H1 (cell line): ENCODE data around the gene FBXO11. TPM values are rescaled to one million over a fixed set of nuclear protein-coding genes. Genes with fewer than 3 reads are reported as not detected.

ENCODE experiments used
- CTCF ChIA-PET: fragments of 300-600 bp; sonication (Branson Sonifier 250); formaldehyde crosslinking; loops from one replicate; lab custom pipeline; 2021; ENCODE audit not compliant: partially characterized antibody; lab: Charles Lee
- POLR2A ChIA-PET: fragments of 300-600 bp; sonication (Branson Sonifier 250); formaldehyde crosslinking; loops from one replicate; lab custom pipeline; 2021; ENCODE audit warnings: inconsistent platforms; ENCODE audit not compliant: partially characterized antibody; lab: Charles Lee
- DNase-seq, 2 experiments: peaks; one replicate each; pipeline versions ENCODE4 v3.0.0 to v3.0.0-alpha.2; 2010 to 2022; ENCODE audit warnings: low spot score in 2 of 2, low read depth in 1 of 2, mixed read lengths in 1 of 2
- FAIRE-seq: peaks from 2 replicates; lab custom pipeline; 2011; peaks lifted over from hg19 to GRCh38; lab: Jason Lieb, UNC
- H2AFZ ChIP-seq: 2 replicates; pipeline ENCODE4 v1.8.1; 2012; ENCODE audit warnings: low read length, inconsistent platforms
- H2AK5ac ChIP-seq: 2 replicates; pipeline ENCODE4 v1.6.1; 2013; ENCODE audit warnings: low read depth, low read length
- H2BK120ac ChIP-seq: replicated peaks from 2 replicates; pipeline ENCODE3; 2013; ENCODE audit warnings: low read depth, low read length, inconsistent platforms
- H2BK12ac ChIP-seq: 2 replicates; pipeline ENCODE4 v1.6.1; 2013; ENCODE audit warnings: low read depth, low read length
- H2BK15ac ChIP-seq: 2 replicates; pipeline ENCODE4 v1.6.1; 2013; ENCODE audit warnings: low read length
- H2BK20ac ChIP-seq: 2 replicates; pipeline ENCODE4 v1.6.1; 2013; ENCODE audit warnings: low read length
- H2BK5ac ChIP-seq: 2 replicates; pipeline ENCODE4 v1.6.1; 2013; ENCODE audit warnings: low read depth, low read length
- H3K14ac ChIP-seq: 2 replicates; pipeline ENCODE4 v1.6.1; 2013; ENCODE audit warnings: inconsistent platforms; ENCODE audit not compliant: insufficient read length
- H3K18ac ChIP-seq: 2 replicates; pipeline ENCODE4 v1.6.1; 2013; ENCODE audit warnings: low read length; ENCODE audit errors: extremely low read depth
- H3K23ac ChIP-seq: 2 replicates; pipeline ENCODE4 v1.6.1; 2013; ENCODE audit warnings: inconsistent platforms; ENCODE audit not compliant: insufficient read length
- H3K23me2 ChIP-seq: 2 replicates; pipeline ENCODE4 v1.6.1; 2013; ENCODE audit warnings: low read depth, low read length
- H3K27ac ChIP-seq: 2 replicates; pipeline ENCODE4 v1.6.1; 2011; ENCODE audit warnings: low read depth, low read length, inconsistent platforms
- H3K27me3 ChIP-seq, 4 experiments: replicated peaks in 1 of 4; 1 replicate in 1 of 4; 2 replicates in 3 of 4; pipeline versions ENCODE4 v1.6.1 to v1.8.1; 2011 to 2013; ENCODE audit warnings: low read length in 3 of 4, mild to moderate bottlenecking in 3 of 4, inconsistent platforms in 2 of 4, mixed read lengths in 2 of 4, moderate library complexity in 1 of 4; ENCODE audit not compliant: control insufficient read depth in 3 of 4, insufficient read depth in 3 of 4; ENCODE audit errors: extremely low read depth in 1 of 4
- H3K36me3 ChIP-seq, 4 experiments: 2 replicates each; pipeline versions ENCODE4 v1.6.1 to v1.8.1; 2011 to 2013; ENCODE audit warnings: mild to moderate bottlenecking in 4 of 4, low read length in 3 of 4, moderate library complexity in 2 of 4, control low read depth in 1 of 4, inconsistent platforms in 1 of 4; ENCODE audit not compliant: insufficient read depth in 4 of 4, control insufficient read depth in 2 of 4
- H3K4ac ChIP-seq: replicated peaks from 2 replicates; pipeline ENCODE3; 2013; ENCODE audit warnings: low read length, low read depth, mixed read lengths, inconsistent platforms; ENCODE audit not compliant: insufficient read length
- H3K4me1 ChIP-seq, 4 experiments: replicated peaks in 1 of 4; 1 replicate in 1 of 4; 2 replicates in 3 of 4; pipeline versions ENCODE4 v1.6.1 to v1.8.1; 2011 to 2013; ENCODE audit warnings: low read length in 3 of 4, inconsistent platforms in 2 of 4, mixed read lengths in 1 of 4; ENCODE audit not compliant: insufficient read depth in 4 of 4, control insufficient read depth in 3 of 4
- H3K4me2 ChIP-seq, 2 experiments: 2 replicates each; pipeline versions ENCODE4 v1.6.1 to v1.8.1; 2011 to 2013; ENCODE audit warnings: low read depth in 2 of 2, low read length in 2 of 2, control low read depth in 1 of 2, inconsistent platforms in 1 of 2, mild to moderate bottlenecking in 1 of 2; ENCODE audit not compliant: insufficient read depth in 1 of 2
- H3K4me3 ChIP-seq, 4 experiments: fragments of 200-600, 300-600 bp in 1 of 4; sonication (generic), shearing (Covaris generic), sonication (Bioruptor Twin) in 1 of 4; 2 replicates each; pipeline versions ENCODE4 v1.5.1 to v1.8.1; 2011 to 2016; ENCODE audit warnings: low read length in 4 of 4, low read depth in 3 of 4, control low read depth in 2 of 4, inconsistent platforms in 2 of 4, mild to moderate bottlenecking in 2 of 4, mixed read lengths in 1 of 4, moderate library complexity in 1 of 4; ENCODE audit not compliant: insufficient read depth in 2 of 4; ENCODE audit errors: extremely low read depth in 1 of 4
- H3K56ac ChIP-seq: replicated peaks from 2 replicates; pipeline ENCODE3; 2013; ENCODE audit warnings: low read depth, mild to moderate bottlenecking, mixed read lengths, low read length, inconsistent platforms; ENCODE audit not compliant: insufficient read length
- H3K79me1 ChIP-seq: 2 replicates; pipeline ENCODE4 v1.6.1; 2013; ENCODE audit warnings: low read depth, low read length, control low read depth
- H3K79me2 ChIP-seq, 2 experiments: 2 replicates each; pipeline versions ENCODE4 v1.6.1 to v1.8.1; 2012 to 2013; ENCODE audit warnings: low read length in 2 of 2, mild to moderate bottlenecking in 2 of 2, inconsistent platforms in 1 of 2; ENCODE audit not compliant: insufficient read depth in 2 of 2, control insufficient read depth in 1 of 2
- H3K9ac ChIP-seq, 4 experiments: replicated peaks in 1 of 4; 1 replicate in 1 of 4; 2 replicates in 3 of 4; pipeline versions ENCODE4 v1.6.1 to v1.8.1; 2011 to 2013; ENCODE audit warnings: low read depth in 3 of 4, low read length in 3 of 4, control low read depth in 2 of 4, mild to moderate bottlenecking in 2 of 4, moderate library complexity in 2 of 4, inconsistent platforms in 1 of 4; ENCODE audit errors: extremely low read depth in 1 of 4
- H3K9me3 ChIP-seq, 2 experiments: 2 replicates each; pipeline versions ENCODE4 v1.6.1 to v1.8.1; 2012 to 2013; ENCODE audit warnings: mild to moderate bottlenecking in 2 of 2, moderate library complexity in 2 of 2, control low read depth in 1 of 2, inconsistent platforms in 1 of 2, low read depth in 1 of 2, low read length in 1 of 2, mixed read lengths in 1 of 2; ENCODE audit not compliant: insufficient read depth in 2 of 2
- H4K20me1 ChIP-seq, 2 experiments: replicated peaks in 1 of 2; 2 replicates each; pipeline versions ENCODE3 to v1.8.1; 2011 to 2013; ENCODE audit warnings: inconsistent platforms in 2 of 2, low read length in 2 of 2, mild to moderate bottlenecking in 1 of 2; ENCODE audit not compliant: insufficient read depth in 2 of 2, control insufficient read depth in 1 of 2
- H4K5ac ChIP-seq: 2 replicates; pipeline ENCODE4 v1.6.1; 2013; ENCODE audit warnings: low read length, low read depth, mixed read lengths, inconsistent platforms; ENCODE audit not compliant: insufficient read length
- H4K8ac ChIP-seq: 2 replicates; pipeline ENCODE4 v1.8.0; 2013; ENCODE audit warnings: mild to moderate bottlenecking, moderate library complexity, low read length, inconsistent platforms; ENCODE audit not compliant: insufficient read depth; ENCODE audit errors: extremely low read depth
- H4K91ac ChIP-seq: replicated peaks from 2 replicates; pipeline ENCODE3; 2013; ENCODE audit warnings: low read length, mixed read lengths, inconsistent platforms; ENCODE audit not compliant: insufficient read length
- ASH2L ChIP-seq: fragments of 200-600, 300-600 bp; sonication (generic); IDR thresholded peaks from one replicate; pipeline ENCODE4 v1.7.1; 2017; ENCODE audit warnings: low read length
- CREB1 ChIP-seq: IDR thresholded peaks from 2 replicates; pipeline ENCODE4 v1.6.1; 2012; ENCODE audit warnings: inconsistent platforms
- KDM4A ChIP-seq: IDR thresholded peaks from one replicate; pipeline ENCODE4 v1.7.1; 2012; ENCODE audit warnings: low read depth, mild to moderate bottlenecking, moderate library complexity, low read length, inconsistent platforms; ENCODE audit not compliant: severe bottlenecking
- RFX5 ChIP-seq: IDR thresholded peaks from 2 replicates; pipeline ENCODE4 v1.6.1; 2011; ENCODE audit warnings: low read depth, low read length, improper control_type of control experiment, borderline replicate concordance
- SAP30 ChIP-seq: fragments of 300-600 bp; sonication (generic); IDR thresholded peaks from 2 replicates; pipeline ENCODE4 v1.7.1; 2012; ENCODE audit warnings: low read length, moderate library complexity, mild to moderate bottlenecking, inconsistent platforms; ENCODE audit not compliant: insufficient read depth, insufficient replicate concordance
- SRF ChIP-seq: IDR thresholded peaks from 2 replicates; pipeline ENCODE4 v1.6.1; 2011; ENCODE audit warnings: mild to moderate bottlenecking, low read depth, low read length, moderate library complexity
- TAF1 ChIP-seq: IDR thresholded peaks from 2 replicates; pipeline ENCODE4 v1.6.1; 2011; ENCODE audit warnings: mild to moderate bottlenecking, low read depth, low read length
- WGBS, 2 experiments: shearing (Covaris generic) in 1 of 2; methylation state at CpG; one replicate each; pipeline versions ENCODE4 v1.1.6 to v1.1.7; 2013 to 2015; ENCODE audit warnings: low lambda C conversion rate in 2 of 2, mixed read lengths in 2 of 2, inconsistent platforms in 1 of 2, low coverage in 1 of 2, missing lambda C conversion rate in 1 of 2; ENCODE audit not compliant: insufficient replicate concordance in 2 of 2, insufficient coverage in 1 of 2, insufficient read length in 1 of 2; ENCODE audit errors: extremely low coverage in 1 of 2, missing lambda C conversion rate in 1 of 2; 5-methylcytosine and 5-hydroxymethylcytosine counted together
- polyA plus RNA-seq, 7 experiments: library from polyadenylated mRNA; depleted of rRNA in 3 of 7; stranded (reverse) in 5 of 7; unstranded in 2 of 7; fragments of >200 nt in 5 of 7; fragments of 200-250 nt in 2 of 7; gene quantifications; 1 replicate in 5 of 7; 2 replicates in 1 of 7; 4 replicates in 1 of 7; pipeline versions ENCODE4 v1.2.1 to v1.2.3, GENCODE V29; 2011 to 2013; ENCODE audit warnings: missing spikeins in 2 of 7, mixed read lengths in 2 of 7
- total RNA-seq: library from RNA; stranded (reverse); fragmentation: NEBNext Ultra II Directional; extraction: Animal tissue kit (Norgen Biotek cat#: 25700); gene quantifications from 2 replicates; pipeline ENCODE4 v1.2.1, GENCODE V29; 2021

Gene FBXO11
- total and polyA plus RNA-seq, 2 of the 8 experiments (the other 6 are each of a cell fraction or from before 2014, with no cell fraction given), result 21.7 to 57.3 TPM

- no peak overlapping the region for H4K91ac ChIP-seq
- H2AK5ac ChIP-seq, result no peak overlapping the region
- no peak overlapping the region for H2BK120ac ChIP-seq
- H3K56ac ChIP-seq, result no peak overlapping the region
- H2BK15ac ChIP-seq, result no peak overlapping the region
- ChIA-PET POLR2A (no interaction called here), CTCF (interaction anchor here (0.6 to 1.6 kb wide), 4 partner anchors 26 to 207 kb away, joined by 3 to 9 read pairs (median 3); no protein-coding TSS in a partner anchor)
- H4K20me1 ChIP-seq, result peaks cover 7 to 10% of the 10 kb centered on the region in 2 experiments
- no peaks in the 10 kb centered on the region for H3K9me3 ChIP-seq
- peaks cover 6% of the 10 kb centered on the region; the same call in 1 of the 2 replicates for H3K23me2 ChIP-seq
- H3K23ac ChIP-seq, result no peak overlapping the region
- peaks cover 3% of the 10 kb centered on the region for H3K79me1 ChIP-seq
- H3K9ac ChIP-seq, result no peak overlapping the region
- peaks cover 0 to 3% (median under 1%) of the 10 kb centered on the region in 4 experiments; a peak in 1 of 7 replicates for H3K4me1 ChIP-seq
- no peak overlapping the region for H2AFZ ChIP-seq
- no peak overlapping the region for H2BK20ac ChIP-seq
- 85% methylated on average over 19 of the region's 25 CpGs; no CpG with 5 or more reads in 1 of the 2 experiments for WGBS, 2 experiments
- no peak overlapping the region for H4K5ac ChIP-seq
- no peak for DNase-seq
- no peak overlapping the region for H3K14ac ChIP-seq
- no peak overlapping the region for H3K27ac ChIP-seq
- no peak overlapping the region for H3K18ac ChIP-seq
- no peak overlapping the region for H4K8ac ChIP-seq
- H2BK12ac ChIP-seq, result no peak overlapping the region
- H3K27me3 ChIP-seq, result no peaks in the 10 kb centered on the region
- TF ChIP-seq KDM4A, result no peak
- TF ChIP-seq CREB1, result no peak
- TF ChIP-seq ASH2L, result no peak
- no peak for TF ChIP-seq RFX5
- no peak for TF ChIP-seq SAP30
- no peak for TF ChIP-seq SRF
- no peak for TF ChIP-seq TAF1
- no peak overlapping the region for H2BK5ac ChIP-seq
- H3K79me2 ChIP-seq, result peaks cover 38 to 98% of the 10 kb centered on the region in 2 experiments
- FAIRE-seq, result no peak
- no peak overlapping the region for H3K4me3 ChIP-seq
- no peak overlapping the region for H3K4ac ChIP-seq
- no peak overlapping the region for H3K4me2 ChIP-seq
- H3K36me3 ChIP-seq, result no peaks in the 10 kb centered on the region
Measured at GRCh38 chr2:47899915-47900816, 6.1 kb downstream of the FBXO11 start.
